Measurements from ENCODE around the gene SHH. TPM values are rescaled to one million over a fixed set of nuclear protein-coding genes. Genes with fewer than 3 reads are reported as not detected.
A peak's percentile ranks its signal among the peaks of the same experiment; 100 is the strongest.

SHH gene
- total RNA-seq, 6 experiments from 2014 or later = 6.8 to 18.6 (median 12.4) TPM

GRCh38 chr7:155774947-155775346 lies 37.3 kb downstream of the SHH start:
- no peak for ATAC-seq
- DNase-seq = no peak

DNA sequence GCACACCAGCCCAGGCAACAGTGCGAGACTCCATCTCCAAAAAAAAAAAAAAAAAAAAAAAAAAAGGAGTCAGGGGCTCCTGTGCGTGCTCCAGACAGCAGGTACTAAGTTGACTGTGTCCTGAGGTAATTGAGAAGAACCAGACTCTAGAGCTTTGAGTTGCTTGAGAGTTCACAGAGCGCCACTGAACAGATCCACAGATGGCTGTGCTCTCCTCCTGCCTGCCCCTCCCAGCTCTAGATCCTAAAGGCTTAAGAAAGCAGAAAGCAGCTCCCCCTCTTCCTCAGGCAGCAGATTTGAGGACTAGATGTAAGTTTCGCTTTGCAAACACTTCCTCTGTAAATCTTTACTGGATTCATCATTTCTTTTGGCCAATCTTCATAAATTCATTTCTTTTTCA lies 38.7 kb downstream of the SHH start:
- TF ChIP-seq, protein P1, sequence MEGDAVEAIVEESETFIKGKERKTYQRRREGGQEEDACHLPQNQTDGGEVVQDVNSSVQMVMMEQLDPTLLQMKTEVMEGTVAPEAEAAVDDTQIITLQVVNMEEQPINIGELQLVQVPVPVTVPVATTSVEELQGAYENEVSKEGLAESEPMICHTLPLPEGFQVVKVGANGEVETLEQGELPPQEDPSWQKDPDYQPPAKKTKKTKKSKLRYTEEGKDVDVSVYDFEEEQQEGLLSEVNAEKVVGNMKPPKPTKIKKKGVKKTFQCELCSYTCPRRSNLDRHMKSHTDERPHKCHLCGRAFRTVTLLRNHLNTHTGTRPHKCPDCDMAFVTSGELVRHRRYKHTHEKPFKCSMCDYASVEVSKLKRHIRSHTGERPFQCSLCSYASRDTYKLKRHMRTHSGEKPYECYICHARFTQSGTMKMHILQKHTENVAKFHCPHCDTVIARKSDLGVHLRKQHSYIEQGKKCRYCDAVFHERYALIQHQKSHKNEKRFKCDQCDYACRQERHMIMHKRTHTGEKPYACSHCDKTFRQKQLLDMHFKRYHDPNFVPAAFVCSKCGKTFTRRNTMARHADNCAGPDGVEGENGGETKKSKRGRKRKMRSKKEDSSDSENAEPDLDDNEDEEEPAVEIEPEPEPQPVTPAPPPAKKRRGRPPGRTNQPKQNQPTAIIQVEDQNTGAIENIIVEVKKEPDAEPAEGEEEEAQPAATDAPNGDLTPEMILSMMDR (IDR thresholded peaks at IDR 0.05) = no peak
- no peak for TF ChIP-seq POLR2A (IDR thresholded peaks at IDR 0.05)
- Histone ChIP-seq H3K36me3 (peaks cover 0 to 74% (median 35%) of the 10 kb centered on the region in 4 donors), H3K4me1 (peaks cover 0 to 13% (median 0%) of the 10 kb centered on the region in 4 donors), H3K4me3 (no peak overlapping the region), H3K9me3 (no peaks in the 10 kb centered on the region), H3K27ac (no peak overlapping the region), H3K27me3 (no peaks in the 10 kb centered on the region)
- no peak for DNase-seq
- 93% methylated on average over 2 of the region's 4 CpGs for WGBS (ENCODE audit: insufficient coverage, low coverage, low lambda C conversion rate, missing lambda C conversion rate)
- intact Hi-C loops (cut with DNase I) = no loop called here
- ATAC-seq = no peak

More at GRCh38 chr7:155774947-155775346, 37.3 kb downstream of the SHH start:
- no peaks in the 10 kb centered on the region for H3K27me3 ChIP-seq
- TF ChIP-seq, protein P1 (IDR thresholded peaks at IDR 0.05) = no peak
- TF ChIP-seq POLR2A (IDR thresholded peaks at IDR 0.05) = no peak
- intact Hi-C loops (cut with DNase I) = no loop called here
- H3K27ac ChIP-seq = no peak overlapping the region
- WGBS (ENCODE audit: insufficient coverage, low coverage, low lambda C conversion rate, missing lambda C conversion rate) = 78% methylated on average over 3 of the region's 14 CpGs
- H3K36me3 ChIP-seq = peaks cover 0 to 70% (median 35%) of the 10 kb centered on the region in 4 donors
- no peak overlapping the region for H3K4me3 ChIP-seq
- peaks cover 0 to 13% (median 0%) of the 10 kb centered on the region in 4 donors for H3K4me1 ChIP-seq
- H3K9me3 ChIP-seq = no peaks in the 10 kb centered on the region

GRCh38 chr7:155770241-155770640 lies 42.0 kb downstream of the SHH start:
- Histone ChIP-seq H3K27me3 (no peaks in the 10 kb centered on the region), H3K27ac (no peak overlapping the region), H3K9me3 (no peaks in the 10 kb centered on the region), H3K4me3 (no peak overlapping the region), H3K4me1 (no peaks in the 10 kb centered on the region), H3K36me3 (peaks cover 4 to 80% (median 37%) of the 10 kb centered on the region in 4 donors)
- DNase-seq (no peak), ATAC-seq (peak in 1 of 4 donors; percentile 5)
- TF ChIP-seq POLR2A (IDR thresholded peaks at IDR 0.05) = no peak
- TF ChIP-seq, protein P1 (IDR thresholded peaks at IDR 0.05) = no peak
- 93% methylated on average over 3 of the region's 6 CpGs for WGBS (ENCODE audit: insufficient coverage, low coverage, low lambda C conversion rate, missing lambda C conversion rate)
- intact Hi-C loops (cut with DNase I) = no loop called here

DNA sequence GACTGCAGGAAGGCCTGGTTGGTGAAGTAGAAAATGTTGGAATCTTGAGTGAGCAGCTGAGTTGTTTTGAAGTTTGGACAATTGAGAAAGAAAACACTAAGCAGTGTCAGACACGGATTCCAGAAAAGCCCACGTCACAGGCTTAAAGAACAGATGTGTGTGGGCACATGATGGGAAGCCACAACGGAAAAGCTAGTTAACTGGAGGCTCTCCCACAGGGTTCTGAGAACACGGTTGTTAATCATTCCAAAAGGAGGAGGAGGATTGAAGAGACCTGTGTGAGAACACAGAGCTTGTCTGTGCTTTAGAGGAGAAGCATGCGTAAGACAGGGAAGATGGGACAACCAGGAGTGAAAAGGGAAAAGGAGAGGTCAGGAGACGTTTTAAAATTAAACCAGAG lies 42.6 kb downstream of the SHH start:
- ATAC-seq = no peak
- intact Hi-C loops (cut with DNase I) = no loop called here
- no peak overlapping the region for H3K4me3 ChIP-seq
- WGBS (ENCODE audit: insufficient coverage, low coverage, low lambda C conversion rate, missing lambda C conversion rate) = 80% methylated on average over 6 of the region's 6 CpGs
- H3K9me3 ChIP-seq = no peaks in the 10 kb centered on the region
- no peak for TF ChIP-seq POLR2A (IDR thresholded peaks at IDR 0.05)
- TF ChIP-seq, protein P1 (IDR thresholded peaks at IDR 0.05) = no peak
- no peaks in the 10 kb centered on the region for H3K27me3 ChIP-seq
- H3K4me1 ChIP-seq = no peaks in the 10 kb centered on the region
- H3K27ac ChIP-seq = no peak overlapping the region
- peaks cover 4 to 80% (median 37%) of the 10 kb centered on the region in 4 donors for H3K36me3 ChIP-seq
- no peak for DNase-seq
